Neural crest cell (in vitro differentiated cells): ENCODE data around the gene STT3A. TPM values are rescaled to one million over a fixed set of nuclear protein-coding genes. Genes with fewer than 3 reads are reported as not detected.

Experiments
- DNase-seq: peaks from one replicate; pipeline ENCODE4 v3.0.0; 2021; ENCODE audit warnings: low read depth, mixed read lengths, low spot score
- H3K27ac Mint-ChIP-seq: one replicate; pipeline ENCODE4 v1.8.0; 2021; ENCODE audit warnings: mild to moderate bottlenecking, mixed read lengths; ENCODE audit not compliant: unreplicated experiment
- H3K27me3 Mint-ChIP-seq: 2 replicates; pipeline ENCODE4 v1.8.0; 2021; ENCODE audit warnings: low read depth, mild to moderate bottlenecking, mixed read lengths
- H3K36me3 Mint-ChIP-seq: 2 replicates; pipeline ENCODE4 v1.8.0; 2021; ENCODE audit warnings: low read depth, mild to moderate bottlenecking, mixed read lengths
- H3K4me1 Mint-ChIP-seq: 2 replicates; pipeline ENCODE4 v1.8.0; 2021; ENCODE audit warnings: mixed read lengths
- H3K4me3 Mint-ChIP-seq: one replicate; pipeline ENCODE4 v1.8.0; 2021; ENCODE audit warnings: mild to moderate bottlenecking, mixed read lengths
- H3K9me3 Mint-ChIP-seq: 2 replicates; pipeline ENCODE4 v1.8.0; 2021; ENCODE audit warnings: mixed read lengths
- CTCF ChIP-seq: fragments of 200-600 bp; sonication (generic); conservative IDR thresholded peaks from 2 replicates; pipeline ENCODE4 v1.5.0; 2021; ENCODE audit warnings: antibody characterized with exemption, mild to moderate bottlenecking
- total RNA-seq: library from RNA; stranded (reverse); gene quantifications from 2 replicates; pipeline ENCODE4 v1.2.1, GENCODE V29; 2021

The STT3A gene
- total RNA-seq, 1 donor from 2014 or later = 144 TPM

- no peaks in the 10 kb centered on the region for H3K27me3 Mint-ChIP-seq
- TF ChIP-seq CTCF = no peak
- peaks cover 10% of the 10 kb centered on the region for H3K36me3 Mint-ChIP-seq
- no peaks in the 10 kb centered on the region for H3K9me3 Mint-ChIP-seq
- no peak overlapping the region for H3K4me3 Mint-ChIP-seq
- no peak for DNase-seq
- H3K4me1 Mint-ChIP-seq = no peaks in the 10 kb centered on the region
- H3K27ac Mint-ChIP-seq = no peak overlapping the region
These were observed 10.6 kb downstream of the STT3A start for GRCh38 chr11:125603207-125603606.

GRCh38 chr11:125605417-125605816 lies 12.8 kb downstream of the STT3A start:
- H3K4me3 Mint-ChIP-seq = no peak overlapping the region
- H3K27me3 Mint-ChIP-seq = no peaks in the 10 kb centered on the region
- H3K4me1 Mint-ChIP-seq = no peaks in the 10 kb centered on the region
- H3K27ac Mint-ChIP-seq = no peak overlapping the region
- DNase-seq = no peak
- H3K36me3 Mint-ChIP-seq = peaks cover 10% of the 10 kb centered on the region
- no peak for TF ChIP-seq CTCF
- no peaks in the 10 kb centered on the region for H3K9me3 Mint-ChIP-seq

- H3K36me3 Mint-ChIP-seq = peaks cover 24% of the 10 kb centered on the region
- H3K4me3 Mint-ChIP-seq = no peak overlapping the region
- no peaks in the 10 kb centered on the region for H3K9me3 Mint-ChIP-seq
- H3K27me3 Mint-ChIP-seq = no peaks in the 10 kb centered on the region
- no peaks in the 10 kb centered on the region for H3K4me1 Mint-ChIP-seq
- no peak for TF ChIP-seq CTCF
- H3K27ac Mint-ChIP-seq = no peak overlapping the region
- DNase-seq = no peak
These were observed 16.9 kb downstream of the STT3A start for GRCh38 chr11:125609545-125609944.

GRCh38 chr11:125618383-125618782 lies 25.7 kb downstream of the STT3A start:
- Mint-ChIP-seq H3K4me3 (no peak overlapping the region), H3K27ac (no peak overlapping the region), H3K9me3 (no peaks in the 10 kb centered on the region), H3K4me1 (no peaks in the 10 kb centered on the region), H3K36me3 (peaks cover 9% of the 10 kb centered on the region), H3K27me3 (no peaks in the 10 kb centered on the region)
- DNase-seq = no peak
- TF ChIP-seq CTCF = no peak

GRCh38 chr11:125621995-125622394 lies 29.3 kb downstream of the STT3A start:
- peaks cover 7% of the 10 kb centered on the region for H3K36me3 Mint-ChIP-seq
- H3K27me3 Mint-ChIP-seq = peaks cover 2% of the 10 kb centered on the region
- no peak for DNase-seq
- H3K4me1 Mint-ChIP-seq = peaks cover 15% of the 10 kb centered on the region
- H3K9me3 Mint-ChIP-seq = no peaks in the 10 kb centered on the region
- no peak overlapping the region for H3K27ac Mint-ChIP-seq
- H3K4me3 Mint-ChIP-seq = peak overlapping the region; percentile 26
- TF ChIP-seq CTCF = no peak

GRCh38 chr11:125623064-125623463 lies 30.4 kb downstream of the STT3A start:
- Mint-ChIP-seq H3K27me3 (peaks cover 2% of the 10 kb centered on the region), H3K9me3 (no peaks in the 10 kb centered on the region), H3K36me3 (peaks cover 7% of the 10 kb centered on the region), H3K4me3 (peak overlapping the region; percentile 24), H3K27ac (no peak overlapping the region), H3K4me1 (peaks cover 25% of the 10 kb centered on the region)
- TF ChIP-seq CTCF = no peak
- no peak for DNase-seq
